GM21786 (cell line): Measurements from ENCODE around the gene ATXN7.

Experiments
- ATAC-seq: cut with Tn5 transposase; IDR thresholded peaks from one replicate; pipeline ENCODE4 v1.9.1; 2021; ENCODE audit not compliant: unreplicated experiment

ATXN7 gene

DNA sequence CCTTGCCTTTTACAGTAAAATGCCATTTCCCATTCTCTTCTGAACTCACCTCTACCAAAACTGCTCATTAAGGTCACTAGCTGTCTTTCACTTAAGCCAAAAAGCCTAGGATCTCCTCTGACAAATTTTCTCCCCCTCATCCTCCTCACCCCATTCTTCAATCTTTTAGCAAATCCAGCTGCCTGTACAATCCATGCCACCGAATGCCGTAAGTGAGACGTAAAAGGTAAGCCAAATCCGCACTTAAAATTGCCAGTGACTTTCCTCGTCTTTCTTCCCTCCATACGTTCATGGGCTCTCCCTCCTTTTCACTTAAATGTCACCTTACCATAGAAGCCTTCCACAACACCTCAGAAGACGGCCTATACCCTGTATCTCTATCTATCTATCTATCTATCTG is 145.9 kb downstream of the ATXN7 start:
- ATAC-seq, result no peak

DNA sequence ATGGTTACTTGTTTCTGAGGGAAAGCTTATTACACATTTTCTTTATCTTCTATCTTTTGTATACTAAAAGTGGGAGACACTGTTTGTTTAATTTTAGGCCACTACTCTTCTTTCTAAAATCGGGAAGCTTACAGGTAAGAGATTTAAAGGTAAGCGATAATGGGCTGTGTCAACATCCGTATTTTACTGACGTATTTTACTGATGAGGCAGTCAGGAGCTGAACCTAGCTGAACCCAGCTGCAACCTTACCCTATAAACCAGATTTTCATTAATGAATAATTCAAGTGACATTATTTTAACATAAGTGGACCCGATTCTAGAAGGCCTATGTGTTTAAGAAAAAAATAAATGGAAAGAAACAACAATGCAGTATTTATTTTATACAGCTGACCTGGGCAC is 146.5 kb downstream of the ATXN7 start:
- no peak for ATAC-seq

DNA sequence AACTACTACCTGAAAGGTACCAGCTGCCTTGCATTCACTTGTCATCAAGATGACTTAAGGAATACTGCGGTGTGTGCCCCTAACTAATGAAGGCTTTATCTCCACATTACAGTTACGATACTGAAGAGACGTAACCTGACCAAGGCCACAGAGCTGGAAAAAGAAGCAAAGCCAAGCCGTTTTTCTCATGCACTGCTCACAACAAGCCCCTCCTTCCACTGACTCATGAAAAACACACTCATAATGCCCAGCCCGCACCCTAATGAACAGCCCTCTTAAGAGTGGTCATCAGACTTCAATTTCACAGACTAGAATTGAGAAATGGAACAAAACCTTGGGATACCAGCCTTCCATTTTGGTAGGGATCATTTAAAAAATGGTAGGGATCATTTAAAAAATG is 148.0 kb downstream of the ATXN7 start:
- no peak for ATAC-seq

DNA sequence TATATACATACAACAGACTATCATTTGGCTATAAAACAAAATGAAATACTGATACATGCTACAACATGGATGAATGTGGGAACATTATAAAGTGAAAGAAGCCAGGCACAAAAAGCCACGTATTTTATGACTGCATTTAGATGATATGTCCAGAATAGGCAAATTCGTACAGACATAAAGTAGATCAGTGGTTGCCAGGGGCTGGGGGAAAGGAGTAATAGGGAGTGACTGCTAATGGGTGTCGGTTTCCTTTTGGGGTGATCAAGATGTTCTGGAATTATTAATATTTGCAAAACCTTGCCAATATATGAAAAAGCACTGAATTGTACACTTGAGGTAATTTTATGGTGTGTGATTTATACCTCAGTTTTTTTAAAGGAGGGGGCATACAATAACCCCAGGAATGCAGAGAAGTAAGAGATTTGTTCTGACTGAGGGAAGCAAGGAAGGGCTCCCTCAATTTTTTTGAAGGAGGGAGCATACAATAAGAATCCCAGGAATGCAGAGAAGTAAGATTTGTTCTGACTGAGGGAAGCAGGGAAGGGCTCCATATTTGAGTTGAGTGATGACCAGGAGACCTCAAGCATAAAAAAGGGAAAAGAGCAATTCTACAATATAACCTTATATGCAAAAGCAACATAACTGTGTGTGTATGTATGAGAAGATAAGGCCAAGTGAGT is 153.4 kb downstream of the ATXN7 start:
- no peak for ATAC-seq

DNA sequence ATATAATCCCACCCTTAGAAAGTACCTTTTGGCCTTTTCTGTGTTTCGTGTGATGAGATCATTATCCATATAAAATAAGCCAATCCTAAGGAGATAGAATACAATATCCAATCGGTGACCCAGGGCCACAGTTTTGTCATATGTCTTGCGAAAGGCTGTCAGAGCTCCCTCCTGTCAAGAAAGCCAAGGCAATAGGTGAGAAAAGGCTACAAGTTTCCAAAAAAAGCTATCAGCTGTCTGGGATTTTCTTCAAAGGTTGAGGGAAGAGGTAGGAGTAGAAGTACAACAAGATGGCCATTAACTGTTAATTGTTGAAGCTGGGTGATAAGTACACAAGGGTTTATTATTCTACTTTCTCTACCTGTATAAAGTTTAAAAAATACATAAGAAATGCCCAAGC is 155.6 kb downstream of the ATXN7 start:
- ATAC-seq, result no peak

DNA sequence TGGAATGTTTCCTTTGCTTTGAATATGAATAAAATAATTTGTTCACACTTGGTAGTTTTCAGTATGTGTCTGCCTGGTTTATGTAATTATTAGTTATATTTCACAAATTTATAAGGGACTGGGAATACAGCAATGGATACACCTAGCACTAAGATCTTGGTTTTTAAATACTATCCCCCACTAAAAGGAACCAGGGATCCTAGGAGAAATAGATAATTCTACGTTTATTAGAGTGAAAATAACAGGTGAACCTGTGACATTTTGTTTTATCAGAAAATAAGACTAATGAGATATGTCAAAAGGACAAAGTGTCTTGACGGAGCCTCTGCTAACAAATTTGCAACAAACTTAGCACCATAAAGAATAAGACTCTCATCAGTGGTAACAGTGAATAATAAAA is 156.2 kb downstream of the ATXN7 start:
- ATAC-seq, result no peak

DNA sequence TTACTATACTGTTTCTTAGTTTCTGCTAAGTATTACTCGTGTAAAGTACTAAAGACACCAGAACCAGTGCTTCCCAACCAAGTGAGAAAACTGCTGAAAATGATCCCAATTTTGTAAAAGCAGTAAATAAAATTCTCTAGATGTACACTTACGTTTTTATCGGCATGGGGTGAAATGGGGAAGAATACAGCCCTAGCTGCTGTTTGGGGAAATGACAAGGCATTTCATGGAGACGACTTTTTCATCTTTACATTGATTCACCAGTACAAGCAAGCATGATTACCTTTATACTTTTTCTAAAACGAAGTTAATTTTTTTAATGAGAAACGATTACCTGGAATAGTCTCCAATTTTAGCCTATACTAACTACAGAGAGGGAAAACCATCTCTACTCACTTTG is 158.3 kb downstream of the ATXN7 start:
- no peak for ATAC-seq

DNA sequence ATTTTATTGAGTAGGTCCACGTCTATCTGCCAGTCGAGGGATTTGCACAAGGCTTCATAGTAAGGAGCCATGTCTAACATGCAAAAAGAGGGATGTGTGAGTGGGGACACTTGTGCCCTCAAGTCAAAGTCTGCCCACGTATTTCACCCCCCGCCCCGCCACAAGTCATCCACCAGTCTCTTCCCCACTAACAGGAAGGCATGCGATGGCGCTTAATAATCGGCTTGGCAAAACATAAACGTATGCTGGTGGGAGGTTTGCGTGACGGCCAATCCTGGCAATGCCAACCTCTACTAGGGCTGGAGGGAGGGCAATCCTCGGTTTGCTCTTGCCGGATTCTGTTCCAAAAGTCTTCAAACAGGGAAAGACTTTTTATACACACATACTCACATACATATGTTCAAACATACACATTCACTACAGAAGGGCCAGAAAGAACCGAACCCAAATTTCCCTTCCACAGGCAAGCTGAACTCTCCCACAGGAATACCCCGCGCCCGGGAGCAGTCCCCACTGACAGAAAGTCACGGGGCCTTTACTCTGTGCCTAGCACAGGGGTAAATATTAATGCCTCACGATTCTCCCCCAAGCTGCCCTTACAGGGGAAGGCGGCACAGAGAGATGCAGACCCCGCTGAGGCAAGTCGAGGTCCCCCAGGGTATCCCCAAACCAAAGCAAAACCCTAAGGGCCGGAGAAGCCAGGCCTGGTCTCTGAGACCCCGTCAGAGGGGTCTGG is 159.0 kb downstream of the ATXN7 start:
- no peak for ATAC-seq

DNA sequence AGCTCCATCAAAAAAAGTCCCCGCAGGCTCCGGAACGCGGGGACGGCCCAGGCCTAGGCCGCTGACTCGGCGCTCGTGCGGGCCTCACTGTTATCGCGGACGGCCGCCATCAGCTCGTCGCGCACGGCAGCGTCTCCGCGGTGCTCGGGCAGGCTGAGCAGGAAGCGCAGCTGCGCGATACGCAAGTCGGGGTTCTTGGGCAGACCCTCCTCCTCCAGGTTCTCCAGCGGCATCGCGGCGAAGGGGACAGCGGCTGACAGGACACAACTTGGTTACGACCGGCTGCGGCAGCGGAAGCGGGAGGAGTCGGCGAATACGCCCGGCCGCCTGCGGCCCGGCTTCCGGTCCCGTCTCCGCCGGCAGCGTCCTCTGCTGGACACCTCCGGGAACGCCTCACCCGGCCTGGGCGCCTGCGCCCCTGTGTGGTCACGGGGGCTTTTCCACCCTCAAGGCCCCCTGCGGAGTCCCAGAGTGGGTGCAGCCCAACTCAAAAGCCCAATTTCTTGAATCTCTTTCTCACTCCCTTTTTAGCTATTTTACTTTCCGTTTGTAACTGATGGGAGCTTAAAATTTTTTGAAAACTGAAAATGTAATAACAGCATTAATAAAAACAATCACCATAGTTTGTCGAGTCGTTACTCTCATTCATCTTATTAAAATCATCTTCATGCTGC is 159.7 kb downstream of the ATXN7 start, which contains the start of gene PSMD6:
Gene PSMD6, minus strand, starts transcription at position 308 of the 674 bp plus-strand sequence. Its CDS starts 75 bp downstream, at position 233.
- ATAC-seq, result peak; percentile 96

DNA sequence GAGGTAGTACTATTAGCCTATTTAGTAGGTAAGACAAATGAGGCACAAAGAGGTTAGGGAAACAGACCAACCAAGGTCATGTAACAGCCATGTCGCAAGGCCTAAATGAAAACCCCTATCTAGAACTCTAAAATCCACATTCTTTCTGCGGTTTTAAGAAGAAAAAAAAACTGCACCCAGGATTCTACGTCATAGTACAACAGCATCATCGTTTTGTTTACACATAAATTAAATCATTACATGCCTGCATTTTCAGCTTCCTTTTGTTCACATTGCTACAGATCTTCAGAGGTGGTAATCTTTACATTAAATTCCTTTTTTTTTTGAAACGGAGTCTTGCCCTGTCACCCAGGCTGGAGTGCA is 160.2 kb downstream of the ATXN7 start:
- ATAC-seq, result no peak

DNA sequence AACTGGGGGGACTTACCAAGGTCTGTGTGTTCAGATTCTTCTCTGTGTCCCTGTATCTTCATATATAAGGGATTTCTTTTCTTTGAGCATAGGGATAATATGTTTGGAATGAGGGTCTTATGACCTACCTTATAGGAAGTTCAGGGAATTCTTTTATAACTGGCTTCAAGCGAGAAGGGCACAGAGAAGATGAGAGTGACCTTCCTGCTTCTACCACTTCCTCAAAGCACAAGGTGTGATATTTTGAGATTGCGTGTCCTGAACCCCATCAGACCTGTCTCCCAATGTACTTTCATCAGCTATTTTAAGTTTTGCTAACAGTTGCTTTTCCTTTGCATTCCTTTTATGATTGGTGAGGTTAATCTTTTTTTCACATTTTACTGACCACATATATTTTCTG is 162.7 kb downstream of the ATXN7 start:
- no peak for ATAC-seq

DNA sequence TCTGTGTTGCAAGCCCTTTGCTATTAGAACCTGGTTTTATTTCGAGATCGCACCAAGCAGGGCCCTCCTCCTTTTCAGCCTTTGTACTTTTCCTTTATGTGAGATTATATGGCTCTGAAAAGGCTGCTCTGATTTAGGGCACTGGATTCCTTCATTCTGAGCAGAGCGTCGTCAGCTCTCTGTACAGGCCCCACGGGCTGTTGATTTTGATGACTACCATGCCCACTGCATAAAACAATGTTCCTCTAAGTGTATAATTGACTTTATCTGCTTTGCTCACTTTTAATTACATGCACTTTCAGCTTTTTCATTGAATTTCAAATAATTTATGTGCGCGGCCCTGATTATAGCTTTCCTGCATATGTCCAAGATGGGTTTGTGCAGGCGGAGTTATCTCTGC is 164.0 kb downstream of the ATXN7 start:
- no peak for ATAC-seq

DNA sequence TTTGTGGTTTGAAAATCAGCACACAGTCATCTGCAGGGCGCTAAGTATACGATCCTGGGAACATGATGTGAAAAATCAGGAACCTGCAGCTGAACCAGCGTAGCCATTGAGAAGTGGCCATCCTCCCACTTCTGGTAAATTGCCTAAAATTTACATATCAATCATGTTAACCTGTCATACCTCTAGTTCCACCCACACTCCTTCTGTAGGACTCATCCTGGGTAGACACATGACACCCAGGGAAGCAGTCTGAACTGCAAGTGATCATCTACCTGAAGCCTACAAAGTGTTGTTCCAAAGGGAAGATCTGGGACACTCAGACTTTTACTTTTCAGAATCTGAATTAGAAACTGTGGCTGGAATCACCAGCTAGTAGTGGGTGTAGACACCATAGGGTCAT is 165.1 kb downstream of the ATXN7 start:
- ATAC-seq, result no peak

DNA sequence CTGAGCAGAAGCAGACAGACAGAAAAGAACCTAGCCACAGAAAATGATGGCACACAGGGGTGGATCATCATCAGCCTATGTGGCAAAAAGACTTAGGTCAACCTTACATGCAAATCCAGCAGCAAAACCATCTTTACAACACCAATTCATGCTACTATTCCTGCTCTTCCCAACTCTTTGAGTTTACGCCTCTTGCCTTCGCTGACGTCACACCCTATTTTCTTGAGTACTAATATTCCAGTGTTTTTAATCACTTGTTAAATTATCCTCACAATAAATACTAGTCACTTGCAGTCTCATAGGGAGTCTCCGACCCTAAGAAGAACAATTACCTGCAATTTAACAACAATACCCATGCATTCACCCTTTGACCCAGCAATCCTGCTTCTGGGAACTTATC is 165.6 kb downstream of the ATXN7 start:
- ATAC-seq, result no peak

DNA sequence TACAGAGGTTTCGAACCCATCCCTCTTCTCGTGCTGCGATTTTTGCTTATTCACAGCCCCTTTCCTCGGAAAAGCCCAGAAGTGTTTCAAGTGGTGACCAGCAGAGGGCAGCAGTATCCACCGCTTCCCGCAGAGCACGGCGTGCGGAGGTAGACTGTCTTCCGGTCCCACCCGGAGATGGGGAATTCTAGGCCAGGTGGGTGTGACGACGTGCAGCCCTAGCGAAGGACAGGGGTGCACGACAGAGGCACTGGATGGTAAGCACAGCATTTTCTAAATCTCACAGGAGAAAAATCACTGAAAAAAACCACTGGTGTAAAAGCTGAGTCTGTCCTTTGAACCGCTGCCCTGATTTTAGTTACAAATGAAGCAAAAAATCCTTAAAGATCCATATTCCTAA is 167.1 kb downstream of the ATXN7 start:
- ATAC-seq, result peak; percentile 94

DNA sequence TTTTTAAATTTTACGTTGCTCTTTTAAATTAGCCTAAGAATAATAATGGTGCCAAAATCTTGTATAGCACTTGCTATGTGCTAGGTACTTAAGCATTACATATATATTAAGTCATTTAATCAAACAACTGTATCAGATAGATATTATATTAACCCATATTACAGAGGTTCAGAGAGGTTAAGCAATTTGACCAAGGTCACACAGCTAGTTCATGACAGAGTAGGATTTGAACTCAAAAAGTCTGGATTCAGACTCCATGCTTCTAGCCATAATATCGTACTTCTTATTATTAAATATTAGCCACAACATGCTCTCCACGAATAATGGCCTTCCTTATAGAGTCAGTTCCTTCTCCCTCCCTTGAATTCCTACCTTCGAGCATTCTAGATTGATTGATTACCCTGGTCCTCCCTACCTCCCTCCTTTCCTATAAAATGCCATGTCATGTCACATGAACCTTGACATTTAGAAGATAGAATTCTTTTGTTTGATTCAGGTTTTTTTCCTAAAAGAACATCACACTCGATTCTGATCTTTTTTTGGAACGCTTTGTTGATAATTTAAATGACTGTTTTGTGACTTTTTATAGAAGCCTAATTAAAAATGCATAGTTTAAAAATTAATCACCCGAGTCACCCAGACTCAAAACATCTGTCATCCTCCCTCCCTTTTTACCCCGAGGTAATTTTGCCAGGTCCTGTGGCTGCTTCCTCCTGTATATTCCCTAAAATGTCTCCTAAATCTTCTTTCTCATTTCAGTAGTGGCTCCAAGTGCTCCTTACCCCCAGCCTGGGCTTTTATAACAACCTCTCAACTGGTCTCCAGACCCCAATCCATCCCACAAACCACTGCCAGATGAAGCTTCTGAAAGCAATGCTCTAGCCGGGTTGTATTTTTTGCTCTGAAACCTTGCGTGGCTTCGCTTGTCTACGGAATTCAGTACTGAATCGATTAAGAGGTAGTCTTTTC is 168.2 kb downstream of the ATXN7 start:
- ATAC-seq, result no peak

DNA sequence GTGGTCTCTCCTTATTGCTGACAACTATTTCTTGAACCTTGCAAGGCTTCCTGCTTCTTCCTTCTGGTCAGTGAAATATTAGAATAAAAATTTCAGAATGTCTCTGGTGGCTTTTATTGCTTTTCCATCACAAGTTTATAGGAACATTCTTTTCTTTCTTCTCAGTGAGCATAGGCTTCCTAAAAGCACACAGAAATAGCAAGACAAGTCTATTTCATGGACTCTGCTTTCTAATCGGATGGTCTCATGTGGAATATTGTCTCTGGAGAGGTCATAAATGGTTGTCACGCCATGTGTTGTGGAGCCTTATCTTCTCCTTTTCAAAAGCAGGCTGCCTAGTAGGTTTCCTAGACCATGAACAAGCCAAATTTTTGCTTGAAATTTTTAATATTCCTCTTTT is 169.4 kb downstream of the ATXN7 start:
- no peak for ATAC-seq

DNA sequence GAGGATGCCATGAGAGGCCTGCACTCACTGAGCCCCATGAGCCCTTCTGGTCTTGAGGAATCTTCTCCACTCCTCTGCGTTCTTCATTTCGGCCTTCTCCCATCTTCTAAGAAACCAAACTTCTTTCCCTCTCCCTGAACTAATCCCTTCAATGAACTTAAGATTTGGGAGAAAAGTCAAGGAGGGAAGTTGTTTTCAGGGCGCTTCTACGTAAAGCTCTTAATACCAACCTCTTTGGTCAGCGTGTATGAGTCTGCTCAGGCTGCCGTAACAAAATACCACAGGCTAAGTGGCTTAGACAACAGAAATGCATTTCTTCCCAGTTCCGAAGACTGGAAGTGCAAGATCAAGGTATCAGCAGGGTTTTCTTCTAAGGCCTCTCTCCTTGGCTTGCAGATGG is 173.4 kb downstream of the ATXN7 start:
- ATAC-seq, result no peak

DNA sequence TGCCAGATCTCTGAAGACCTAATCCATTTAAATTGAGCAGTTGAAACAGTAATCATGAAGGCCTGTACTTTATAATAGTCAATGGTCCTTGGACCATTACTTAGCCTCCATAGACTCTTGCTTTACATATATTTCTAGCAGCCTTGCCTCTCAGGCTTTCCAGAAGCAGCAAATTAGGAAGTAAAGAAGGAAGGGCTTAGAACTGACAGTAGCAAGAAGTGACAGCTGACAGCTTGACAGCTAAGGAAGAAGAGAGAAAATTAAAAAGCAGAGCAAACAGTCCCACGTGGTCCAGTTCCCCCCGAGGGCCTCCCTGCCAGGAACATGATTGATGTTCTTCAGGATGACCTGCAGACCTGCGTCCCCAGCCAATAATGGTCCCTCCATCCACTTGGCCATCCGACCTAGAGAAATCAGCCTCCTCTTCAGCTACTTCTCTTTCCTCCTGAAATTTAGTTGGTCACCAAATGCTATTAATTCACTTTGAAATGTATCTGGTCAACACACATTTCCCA is 174.6 kb downstream of the ATXN7 start:
- no peak for ATAC-seq

DNA sequence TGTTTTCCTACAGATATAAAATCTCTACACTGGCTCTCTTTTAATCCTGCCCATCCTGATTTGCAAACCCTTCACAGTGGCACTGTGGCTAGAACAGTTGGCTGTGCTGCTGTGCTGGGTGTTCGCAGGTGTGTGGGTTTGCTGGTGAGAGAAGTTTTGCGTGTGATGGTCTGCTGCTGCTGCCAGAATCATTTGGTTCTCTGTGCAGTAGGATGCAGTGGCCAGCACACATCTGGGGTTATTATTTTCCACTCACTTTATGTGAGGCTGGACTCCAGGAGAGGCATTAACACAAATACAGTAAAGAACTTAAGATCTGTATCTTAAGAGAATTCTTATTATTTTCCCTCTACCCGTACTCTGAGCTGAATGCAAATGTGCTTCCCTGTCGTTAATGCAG is 175.7 kb downstream of the ATXN7 start:
- ATAC-seq, result no peak
